Inflammatory macrophage (primary cell): Measurements from ENCODE around the gene ASGR2.

Experiments used
- DNase-seq, 2 donors: peaks; one replicate each; pipeline ENCODE4 v3.0.0-alpha.2; 2020 to 2022

ASGR2 gene

GRCh38 chr17:7058831-7059447 is 55.7 kb downstream of the ASGR2 start:
- DNase-seq: no peak

- no peak for DNase-seq
Observed at GRCh38 chr17:7056386-7056785, 58.2 kb downstream of the ASGR2 start.
